ENCODE data around the gene AGER. TPM values are rescaled to one million over a fixed set of nuclear protein-coding genes. Genes with fewer than 3 reads are reported as not detected.
A peak's percentile ranks its signal among the peaks of the same experiment; 100 is the strongest.

Gene AGER
- total and polyA plus RNA-seq, 9 of the 15 experiments (the other 6 are each of a cell fraction or from before 2014, with no cell fraction given): 1.2 to 11.5 (median 4.1) TPM

DNA sequence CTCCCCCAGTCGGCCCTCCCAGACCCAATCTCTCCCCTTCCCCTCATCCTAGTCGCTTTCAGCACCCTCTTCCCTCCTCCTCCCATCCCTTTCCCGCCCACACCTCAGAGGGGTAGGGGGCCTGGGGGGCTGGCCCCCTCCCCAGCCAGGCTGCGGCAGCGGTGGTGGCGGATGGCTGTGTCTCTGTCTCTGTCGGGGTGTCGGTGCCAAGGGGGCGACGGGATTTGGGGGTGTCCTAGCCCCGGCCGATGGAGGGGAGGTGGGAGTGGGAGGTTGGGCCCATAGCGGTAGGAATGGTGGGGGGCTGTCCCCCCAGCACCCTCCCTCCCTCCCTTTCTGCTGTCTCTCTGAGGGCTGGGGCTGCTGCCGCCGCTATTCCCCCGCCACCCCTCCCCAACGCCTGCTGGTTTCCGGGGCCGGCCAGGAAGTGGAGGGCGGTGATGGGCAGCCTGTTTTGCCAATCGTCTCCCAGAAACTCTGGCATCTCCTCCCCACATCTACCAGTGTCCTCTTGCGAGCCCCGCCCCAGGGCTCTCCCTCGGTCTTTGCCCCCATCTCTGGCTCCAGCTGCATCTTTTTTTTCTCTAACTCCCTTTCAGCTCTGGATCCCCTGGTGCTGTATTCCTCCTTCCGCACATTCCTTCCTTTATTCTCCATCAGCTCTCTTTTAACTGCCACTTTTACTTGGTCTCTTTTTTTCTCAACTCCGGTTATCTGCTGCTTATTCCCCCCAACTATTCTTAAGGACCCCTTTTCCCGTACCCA is 8.2 kb downstream of the AGER start, which contains the start of gene AGPAT1 (continued):
- TF ChIP-seq, protein P1, sequence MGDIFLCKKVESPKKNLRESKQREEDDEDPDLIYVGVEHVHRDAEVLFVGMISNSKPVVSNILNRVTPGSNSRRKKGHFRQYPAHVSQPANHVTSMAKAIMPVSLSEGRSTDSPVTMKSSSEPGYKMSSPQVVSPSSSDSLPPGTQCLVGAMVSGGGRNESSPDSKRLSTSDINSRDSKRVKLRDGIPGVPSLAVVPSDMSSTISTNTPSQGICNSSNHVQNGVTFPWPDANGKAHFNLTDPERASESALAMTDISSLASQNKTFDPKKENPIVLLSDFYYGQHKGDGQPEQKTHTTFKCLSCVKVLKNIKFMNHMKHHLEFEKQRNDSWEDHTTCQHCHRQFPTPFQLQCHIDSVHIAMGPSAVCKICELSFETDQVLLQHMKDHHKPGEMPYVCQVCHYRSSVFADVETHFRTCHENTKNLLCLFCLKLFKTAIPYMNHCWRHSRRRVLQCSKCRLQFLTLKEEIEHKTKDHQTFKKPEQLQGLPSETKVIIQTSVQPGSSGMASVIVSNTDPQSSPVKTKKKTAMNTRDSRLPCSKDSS (IDR thresholded peaks at IDR 0.05; ENCODE audit: low read depth, partially characterized antibody): no peak
- TF ChIP-seq, protein P2, sequence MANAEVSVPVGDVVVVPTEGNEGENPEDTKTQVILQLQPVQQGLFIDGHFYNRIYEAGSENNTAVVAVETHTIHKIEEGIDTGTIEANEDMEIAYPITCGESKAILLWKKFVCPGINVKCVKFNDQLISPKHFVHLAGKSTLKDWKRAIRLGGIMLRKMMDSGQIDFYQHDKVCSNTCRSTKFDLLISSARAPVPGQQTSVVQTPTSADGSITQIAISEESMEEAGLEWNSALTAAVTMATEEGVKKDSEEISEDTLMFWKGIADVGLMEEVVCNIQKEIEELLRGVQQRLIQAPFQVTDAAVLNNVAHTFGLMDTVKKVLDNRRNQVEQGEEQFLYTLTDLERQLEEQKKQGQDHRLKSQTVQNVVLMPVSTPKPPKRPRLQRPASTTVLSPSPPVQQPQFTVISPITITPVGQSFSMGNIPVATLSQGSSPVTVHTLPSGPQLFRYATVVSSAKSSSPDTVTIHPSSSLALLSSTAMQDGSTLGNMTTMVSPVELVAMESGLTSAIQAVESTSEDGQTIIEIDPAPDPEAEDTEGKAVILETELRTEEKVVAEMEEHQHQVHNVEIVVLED (CRISPR knock-in tag; IDR thresholded peaks at IDR 0.05): 0 out of 2 replicates have a peak, but pooled peaks have one; percentile 12
- TF ChIP-seq, protein P3, sequence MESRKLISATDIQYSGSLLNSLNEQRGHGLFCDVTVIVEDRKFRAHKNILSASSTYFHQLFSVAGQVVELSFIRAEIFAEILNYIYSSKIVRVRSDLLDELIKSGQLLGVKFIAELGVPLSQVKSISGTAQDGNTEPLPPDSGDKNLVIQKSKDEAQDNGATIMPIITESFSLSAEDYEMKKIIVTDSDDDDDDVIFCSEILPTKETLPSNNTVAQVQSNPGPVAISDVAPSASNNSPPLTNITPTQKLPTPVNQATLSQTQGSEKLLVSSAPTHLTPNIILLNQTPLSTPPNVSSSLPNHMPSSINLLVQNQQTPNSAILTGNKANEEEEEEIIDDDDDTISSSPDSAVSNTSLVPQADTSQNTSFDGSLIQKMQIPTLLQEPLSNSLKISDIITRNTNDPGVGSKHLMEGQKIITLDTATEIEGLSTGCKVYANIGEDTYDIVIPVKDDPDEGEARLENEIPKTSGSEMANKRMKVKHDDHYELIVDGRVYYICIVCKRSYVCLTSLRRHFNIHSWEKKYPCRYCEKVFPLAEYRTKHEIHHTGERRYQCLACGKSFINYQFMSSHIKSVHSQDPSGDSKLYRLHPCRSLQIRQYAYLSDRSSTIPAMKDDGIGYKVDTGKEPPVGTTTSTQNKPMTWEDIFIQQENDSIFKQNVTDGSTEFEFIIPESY (CRISPR knock-in tag; IDR thresholded peaks at IDR 0.05): no peak
- TF ChIP-seq, protein P4, sequence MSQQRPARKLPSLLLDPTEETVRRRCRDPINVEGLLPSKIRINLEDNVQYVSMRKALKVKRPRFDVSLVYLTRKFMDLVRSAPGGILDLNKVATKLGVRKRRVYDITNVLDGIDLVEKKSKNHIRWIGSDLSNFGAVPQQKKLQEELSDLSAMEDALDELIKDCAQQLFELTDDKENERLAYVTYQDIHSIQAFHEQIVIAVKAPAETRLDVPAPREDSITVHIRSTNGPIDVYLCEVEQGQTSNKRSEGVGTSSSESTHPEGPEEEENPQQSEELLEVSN (IDR thresholded peaks at IDR 0.05; ENCODE audit: borderline replicate concordance in 1 of 2, extremely low read depth in 1 of 2, insufficient read depth in 1 of 2, insufficient read length in 1 of 2, low read depth in 1 of 2, low read length in 1 of 2, poor library complexity in 1 of 2, severe bottlenecking in 1 of 2): peak in 1 of 2 experiments; percentile 19
- no peak for TF ChIP-seq U2AF1 (optimal IDR thresholded peaks at IDR 0.05; ENCODE audit: low read depth, low read length)
- TF ChIP-seq TAF9B (IDR thresholded peaks at IDR 0.05; ENCODE audit: partially characterized antibody): peak; percentile 7
- TF ChIP-seq ERF (CRISPR knock-in tag; IDR thresholded peaks at IDR 0.05): peak; percentile 75; the same call in 1 of the 2 replicates
- no peak for TF ChIP-seq ZNF354B (CRISPR knock-in tag; IDR thresholded peaks at IDR 0.05)
- TF ChIP-seq, protein P5, sequence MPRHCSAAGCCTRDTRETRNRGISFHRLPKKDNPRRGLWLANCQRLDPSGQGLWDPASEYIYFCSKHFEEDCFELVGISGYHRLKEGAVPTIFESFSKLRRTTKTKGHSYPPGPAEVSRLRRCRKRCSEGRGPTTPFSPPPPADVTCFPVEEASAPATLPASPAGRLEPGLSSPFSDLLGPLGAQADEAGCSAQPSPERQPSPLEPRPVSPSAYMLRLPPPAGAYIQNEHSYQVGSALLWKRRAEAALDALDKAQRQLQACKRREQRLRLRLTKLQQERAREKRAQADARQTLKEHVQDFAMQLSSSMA (CRISPR knock-in tag; IDR thresholded peaks at IDR 0.05): no peak
- no peak for TF ChIP-seq ZNF41 (CRISPR knock-in tag; conservative IDR thresholded peaks at IDR 0.05)
- no peak for TF ChIP-seq BHLHE40 (IDR thresholded peaks at IDR 0.05; ENCODE audit: low read length)
- TF ChIP-seq ESRRB (CRISPR knock-in tag; IDR thresholded peaks at IDR 0.05; ENCODE audit: borderline replicate concordance): no peak
- no peak for TF ChIP-seq POLR3G (IDR thresholded peaks at IDR 0.05; ENCODE audit: extremely low read depth, insufficient read length, insufficient replicate concordance)
- no peak for TF ChIP-seq KHSRP (IDR thresholded peaks at IDR 0.05)
- no peak for TF ChIP-seq HIVEP1 (CRISPR knock-in tag; IDR thresholded peaks at IDR 0.05)
- TF ChIP-seq BCL6 (CRISPR knock-in tag; IDR thresholded peaks at IDR 0.05): no peak
- no peak for TF ChIP-seq MTA3 (IDR thresholded peaks at IDR 0.05; ENCODE audit: borderline replicate concordance)
- TF ChIP-seq MBD2 (IDR thresholded peaks at IDR 0.05; ENCODE audit: borderline replicate concordance, low read depth): peak; percentile 64; the same call in 1 of the 2 replicates
- TF ChIP-seq ZNF699 (CRISPR knock-in tag; IDR thresholded peaks at IDR 0.05; ENCODE audit: insufficient replicate concordance): no peak
- no peak for TF ChIP-seq ESRRA (IDR thresholded peaks at IDR 0.05; ENCODE audit: borderline replicate concordance, low read depth)
- TF ChIP-seq EZH2 (IDR thresholded peaks at IDR 0.05; ENCODE audit: borderline replicate concordance, low read depth, low read length): no peak
